Fibroblast of skin of abdomen (primary cell): ENCODE data around the gene EIF3F.
"Not testable (repeated sequence)": the region's sequence is repeated elsewhere in the genome, so short reads cannot be mapped to it uniquely, and the experiment has no call there.

Experiments used
- DNase-seq: peaks from one replicate; pipeline ENCODE4 v3.0.0-alpha.2; 2013

EIF3F gene

DNA sequence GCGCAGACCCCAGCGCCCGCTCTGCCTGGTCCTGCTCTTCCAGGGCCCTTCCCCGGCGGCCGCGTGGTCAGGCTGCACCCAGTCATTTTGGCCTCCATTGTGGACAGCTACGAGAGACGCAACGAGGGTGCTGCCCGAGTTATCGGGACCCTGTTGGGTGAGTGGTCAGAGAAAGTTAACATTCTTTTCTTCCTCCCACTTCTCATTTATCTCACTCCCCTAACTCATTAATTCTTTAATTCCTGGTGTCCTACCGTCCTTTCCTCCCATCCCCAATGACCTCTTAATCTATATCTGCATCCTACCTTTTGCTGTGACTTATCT is 385 bp downstream of the EIF3F start:
- not testable (repeated sequence) for DNase-seq

DNA sequence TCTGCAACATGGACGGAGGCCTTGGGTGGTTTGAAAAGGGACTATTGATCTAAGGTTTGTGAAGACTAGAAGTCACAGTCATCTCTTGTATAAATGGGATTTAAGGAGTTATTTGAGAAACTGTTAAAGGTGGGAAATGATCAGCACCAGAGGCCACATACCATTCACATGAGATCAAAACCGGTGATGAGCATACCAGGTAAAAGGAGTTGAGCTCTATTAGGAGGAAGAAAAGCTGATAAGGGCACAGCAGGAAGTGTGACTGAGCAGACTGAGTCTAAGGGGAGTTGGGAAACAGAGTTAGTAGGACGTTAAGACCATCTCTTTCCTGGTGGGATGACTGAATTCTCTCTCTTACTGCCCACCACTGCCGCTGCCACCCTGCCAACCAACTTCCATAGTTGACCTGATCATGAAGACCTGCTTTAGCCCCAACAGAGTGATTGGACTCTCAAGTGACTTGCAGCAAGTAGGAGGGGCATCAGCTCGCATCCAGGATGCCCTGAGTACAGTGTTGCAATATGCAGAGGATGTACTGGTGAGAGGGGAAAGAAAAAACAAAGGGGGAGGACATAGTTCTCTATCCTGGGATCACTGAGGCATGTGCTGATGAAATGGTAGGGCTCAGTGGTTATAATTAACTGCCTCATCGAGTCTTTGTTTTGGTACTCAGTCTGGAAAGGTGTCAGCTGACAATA is 7.6 kb downstream of the EIF3F start:
- no peak for DNase-seq

DNA sequence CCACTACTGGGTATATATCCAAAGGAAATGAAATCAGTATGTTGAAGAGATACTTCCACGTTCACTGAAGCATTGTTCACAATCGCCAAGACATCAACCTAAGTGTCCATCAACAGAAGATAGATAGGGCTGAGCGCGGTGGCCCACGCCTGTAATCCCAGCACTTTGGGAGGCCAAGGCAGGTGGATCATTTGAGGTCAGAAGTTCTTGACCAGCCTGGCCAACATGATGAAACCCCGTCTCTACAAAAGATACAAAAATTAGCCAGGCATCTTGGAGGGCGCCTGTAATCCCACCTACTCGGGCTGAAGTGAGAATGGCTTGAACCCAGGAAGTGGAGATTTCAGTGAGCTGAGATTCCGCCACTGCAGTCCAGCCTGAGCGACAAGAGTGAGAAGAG is 12.7 kb downstream of the EIF3F start:
- no peak for DNase-seq

DNA sequence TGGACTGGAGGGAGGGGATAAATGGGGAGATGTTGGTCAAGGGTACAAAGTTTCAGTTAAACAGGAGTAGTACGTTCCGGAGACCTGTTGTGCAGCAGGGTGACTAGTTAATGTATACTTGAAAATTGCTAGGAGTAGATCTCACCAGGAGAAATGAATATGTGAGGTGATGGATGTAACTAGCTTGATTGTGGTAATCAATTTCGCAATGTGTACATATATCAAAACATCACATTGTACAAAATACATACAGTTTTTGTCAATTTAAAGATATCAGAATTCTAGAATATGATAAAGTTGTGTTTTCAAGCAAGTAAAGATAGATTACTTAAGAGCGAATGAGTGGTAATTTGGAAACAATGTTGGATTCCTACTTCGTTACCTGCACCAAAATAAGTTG is 13.3 kb downstream of the EIF3F start:
- DNase-seq: no peak

DNA sequence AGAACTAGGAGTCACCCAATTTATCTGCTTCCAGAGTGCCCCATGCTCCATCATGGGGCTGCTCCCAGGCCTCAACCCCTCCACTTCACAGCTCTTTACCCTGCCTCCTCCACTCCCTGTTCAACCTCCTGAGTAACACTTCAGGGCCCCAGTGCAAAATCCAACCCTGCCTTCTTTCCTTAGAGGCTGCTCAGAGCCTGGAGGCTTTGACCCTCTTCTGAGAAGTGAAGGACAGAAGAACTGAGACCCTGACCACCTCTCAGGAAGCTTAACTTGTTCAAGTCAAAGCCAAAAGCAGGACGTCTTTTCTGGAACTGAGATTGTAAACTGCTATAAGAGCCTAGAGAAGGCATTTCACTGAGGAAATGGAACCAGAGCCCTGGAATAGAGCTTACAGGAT is 15.5 kb downstream of the EIF3F start:
- DNase-seq: no peak

DNA sequence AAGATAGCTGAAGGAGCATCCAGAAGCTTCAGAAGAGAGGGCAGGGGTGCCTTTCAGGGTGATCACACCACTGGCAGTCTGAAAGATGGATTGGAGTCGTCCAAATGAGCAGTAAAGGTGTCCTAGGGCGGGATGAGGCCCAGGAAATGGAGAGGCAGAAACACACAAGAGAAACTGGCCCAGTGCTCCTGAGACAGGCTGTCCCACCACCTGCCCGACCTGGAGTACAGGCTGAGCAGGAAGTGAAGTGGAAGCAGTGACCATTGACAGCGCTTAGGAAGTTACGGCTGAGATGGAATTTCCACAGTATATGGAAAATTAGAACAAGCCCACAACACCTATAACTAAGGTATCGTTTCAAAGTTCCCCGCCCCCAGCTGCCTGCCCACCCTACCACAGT is 16.1 kb downstream of the EIF3F start:
- no peak for DNase-seq

DNA sequence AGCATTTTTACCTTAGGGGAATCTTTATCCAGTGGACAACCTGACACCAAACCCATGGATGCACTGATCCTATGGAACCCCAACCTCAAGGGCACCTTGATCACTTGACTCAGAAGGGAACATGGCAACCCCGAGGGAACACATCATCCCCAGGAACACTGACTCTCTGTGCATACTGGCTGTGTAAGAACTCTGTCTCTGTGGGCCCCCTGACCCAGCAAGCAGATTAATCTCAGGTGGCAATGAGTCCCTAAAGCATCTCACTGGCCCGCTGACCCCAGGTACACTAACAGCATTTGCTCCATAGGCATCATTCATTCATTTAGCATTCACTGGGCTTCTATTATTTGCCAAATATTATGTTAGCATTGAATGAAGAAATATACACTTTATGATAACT is 16.9 kb downstream of the EIF3F start:
- no peak for DNase-seq

DNA sequence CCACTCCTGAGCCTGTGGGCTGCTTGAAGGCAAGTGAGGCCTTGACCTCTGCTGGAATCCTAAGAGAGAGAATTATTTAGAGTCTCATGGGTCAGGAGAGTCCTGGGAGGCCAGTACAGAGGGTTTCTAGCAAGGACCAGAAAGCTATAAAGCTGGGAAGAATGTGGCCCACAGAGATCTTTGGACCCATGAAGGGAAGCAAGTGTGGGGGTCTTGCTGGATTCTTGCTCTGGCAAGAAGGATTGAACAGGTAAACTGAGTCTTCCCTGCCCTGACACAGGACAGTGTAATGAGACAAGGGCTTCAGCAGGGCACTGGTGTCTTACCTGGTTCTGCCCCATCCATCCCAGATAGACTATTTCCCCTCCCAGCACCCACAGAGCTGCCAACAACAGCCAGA is 18.4 kb downstream of the EIF3F start:
- no peak for DNase-seq

DNA sequence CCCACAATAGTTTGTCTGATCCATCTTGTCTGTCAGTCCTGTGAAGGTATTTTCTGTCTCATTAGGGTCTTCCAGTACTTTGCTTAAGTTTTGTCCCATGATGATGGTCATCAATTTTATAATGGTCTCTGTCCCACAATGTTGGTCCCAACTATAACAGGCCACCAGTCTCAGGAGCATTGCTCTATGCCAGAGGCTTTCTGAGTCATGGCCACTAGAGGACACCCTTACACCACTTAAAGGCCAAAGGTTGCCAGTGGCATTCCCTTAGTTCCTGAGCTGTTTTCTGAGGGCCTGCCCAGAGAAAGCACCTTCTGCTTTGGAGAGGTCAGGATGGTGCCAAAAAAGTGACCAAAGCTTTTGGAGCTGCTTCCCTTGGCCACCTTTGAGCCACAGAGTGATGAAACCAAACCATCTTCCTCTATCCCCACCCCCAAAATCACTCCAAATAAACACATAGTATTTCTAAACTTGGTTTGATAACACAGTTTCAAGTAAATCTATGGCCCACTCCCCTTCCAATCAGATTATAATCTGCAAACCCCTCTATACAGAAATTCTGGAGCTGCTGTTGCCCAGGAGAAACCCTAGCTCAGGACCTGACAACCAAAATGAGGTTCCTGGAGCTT is 19.3 kb downstream of the EIF3F start:
- peak; percentile 64 for DNase-seq

DNA sequence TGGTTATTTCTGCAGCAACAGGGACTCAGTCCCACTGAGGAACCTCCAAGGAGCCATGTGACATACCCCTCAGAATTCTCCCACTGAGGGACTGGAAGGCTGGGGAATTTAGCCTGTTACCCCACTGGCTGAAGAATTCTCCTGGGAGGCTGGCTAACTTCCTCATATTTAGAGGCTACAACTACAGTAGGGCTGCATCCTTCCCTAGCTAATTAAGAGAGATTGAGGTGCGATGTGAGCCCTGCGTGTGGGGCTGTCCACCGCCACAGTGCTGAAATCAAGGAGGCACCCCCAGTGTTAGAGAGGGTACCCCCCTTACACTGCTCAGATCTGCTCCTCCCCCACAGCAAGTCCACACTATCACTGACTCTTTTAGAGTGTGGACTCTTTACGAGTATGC is 21.1 kb downstream of the EIF3F start:
- DNase-seq: no peak

DNA sequence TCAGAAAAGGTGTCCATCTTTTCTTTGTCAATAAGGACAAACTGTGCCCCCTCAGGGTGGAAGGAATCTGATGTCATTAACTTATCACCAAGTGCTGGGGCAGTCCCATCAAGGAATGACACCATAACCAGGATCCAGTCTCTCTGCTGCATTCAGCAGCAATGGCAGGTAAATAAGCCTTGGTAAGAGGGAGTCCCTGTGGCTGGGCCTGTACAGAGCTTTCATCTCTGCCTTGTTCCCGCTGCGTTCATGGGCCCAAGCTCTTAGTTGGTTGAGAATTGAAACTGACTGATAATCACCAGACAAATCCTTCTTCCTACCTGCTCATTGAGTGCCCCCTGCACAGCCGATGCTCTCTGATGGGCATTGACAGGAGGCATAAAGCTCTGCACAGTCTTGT is 22.7 kb downstream of the EIF3F start:
- no peak for DNase-seq

DNA sequence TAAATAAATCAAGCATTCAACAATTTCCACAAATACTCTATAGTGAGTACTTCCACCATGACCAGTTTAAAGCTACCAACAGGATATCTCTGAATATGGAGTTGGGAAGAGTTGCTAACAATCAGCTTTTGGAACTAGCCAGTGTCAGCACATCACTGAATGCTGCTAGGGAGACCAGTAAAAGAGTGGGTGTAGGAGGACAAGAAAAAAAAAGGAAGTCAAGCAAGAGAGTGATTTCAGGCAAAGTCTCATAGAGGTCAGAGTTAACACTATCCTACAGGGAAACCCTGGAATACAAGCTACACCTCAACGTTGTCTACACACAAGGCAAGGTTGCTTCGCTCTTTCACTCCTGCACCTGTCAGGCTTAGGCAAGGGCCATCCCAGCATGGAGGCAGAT is 24.2 kb downstream of the EIF3F start:
- DNase-seq: no peak

DNA sequence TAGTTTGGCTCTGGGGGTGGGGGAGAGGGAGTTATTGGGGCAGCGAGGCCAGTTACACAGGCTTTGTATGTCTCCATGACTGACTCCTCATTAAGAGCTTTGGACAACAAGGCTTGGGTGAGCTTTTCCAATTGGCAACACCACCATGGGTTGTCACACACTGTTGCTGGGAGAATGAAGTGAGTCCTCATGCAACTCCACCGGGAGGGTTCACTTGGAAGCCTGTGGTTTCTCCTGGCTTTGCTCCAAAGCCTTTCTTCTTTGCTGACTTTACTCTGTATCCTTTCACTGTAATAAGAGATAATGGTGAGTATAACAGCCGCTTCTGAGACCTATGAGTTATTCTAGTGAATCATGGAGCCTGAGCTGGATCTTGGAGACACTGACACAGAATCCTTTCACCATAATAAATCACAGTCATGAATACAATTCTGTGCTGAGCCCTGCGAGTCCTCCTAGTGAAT is 24.9 kb downstream of the EIF3F start:
- DNase-seq: peak; percentile 97

DNA sequence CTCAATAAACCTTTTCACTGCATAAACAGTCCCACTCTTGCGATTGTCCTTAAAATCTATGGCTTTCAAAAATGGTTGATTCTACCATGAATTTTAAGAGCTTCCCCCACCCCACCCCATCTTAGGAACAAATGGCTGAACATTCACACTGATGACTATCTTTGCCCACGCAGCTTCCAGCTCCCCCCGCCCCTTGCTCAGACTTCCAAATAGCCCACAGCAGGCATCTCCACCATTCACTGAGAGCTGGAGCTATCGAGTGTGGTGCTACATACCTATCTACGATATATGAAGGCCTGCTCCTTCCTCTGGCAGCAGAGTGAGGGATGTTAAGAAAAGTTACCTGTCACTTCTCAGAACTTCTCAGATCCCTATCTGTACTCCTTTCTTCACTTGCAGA is 26.7 kb downstream of the EIF3F start:
- DNase-seq: no peak

DNA sequence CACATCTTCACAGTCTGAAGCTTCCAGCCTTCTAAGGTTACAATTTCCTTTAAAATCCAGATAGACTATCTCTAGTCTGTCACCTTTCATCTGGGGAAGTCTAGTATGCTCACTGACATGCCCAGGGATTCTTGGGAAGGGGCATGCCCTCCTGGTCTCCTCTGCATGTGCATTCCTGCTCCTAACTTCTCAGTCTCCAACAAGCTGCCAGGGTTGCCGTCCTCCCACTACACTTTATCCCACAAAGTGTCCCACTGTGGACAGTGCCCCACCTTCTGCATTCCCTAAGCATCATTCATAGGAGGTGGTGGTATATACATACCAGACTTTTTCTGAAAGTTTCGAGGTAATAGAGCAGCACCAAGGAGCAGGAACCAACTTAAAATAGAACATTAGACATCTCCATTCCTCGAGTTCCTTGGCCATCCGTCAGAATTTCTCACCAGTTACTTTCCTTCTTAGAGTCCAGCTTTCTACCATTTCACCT is 28.7 kb downstream of the EIF3F start:
- peak; percentile 69 for DNase-seq

DNA sequence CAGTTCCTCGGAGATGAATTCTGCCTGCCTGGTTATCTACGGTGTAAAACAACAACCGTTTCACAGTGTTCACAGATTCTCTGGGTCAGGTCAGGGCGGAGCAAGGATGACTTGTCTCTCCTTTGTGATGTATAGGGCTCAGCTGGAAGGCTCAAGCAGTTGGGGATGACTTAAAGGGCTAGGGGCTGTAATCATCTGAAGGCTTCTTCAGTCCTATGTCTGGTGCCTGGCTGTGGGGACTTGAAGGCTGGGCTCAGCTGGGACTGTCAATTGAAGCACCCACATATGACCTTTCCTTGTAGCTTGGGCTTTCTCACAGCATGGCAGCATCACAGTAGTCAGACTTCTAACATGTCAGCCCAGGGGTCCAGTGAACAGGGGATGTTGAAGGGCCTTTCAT is 29.3 kb downstream of the EIF3F start:
- DNase-seq: no peak

DNA sequence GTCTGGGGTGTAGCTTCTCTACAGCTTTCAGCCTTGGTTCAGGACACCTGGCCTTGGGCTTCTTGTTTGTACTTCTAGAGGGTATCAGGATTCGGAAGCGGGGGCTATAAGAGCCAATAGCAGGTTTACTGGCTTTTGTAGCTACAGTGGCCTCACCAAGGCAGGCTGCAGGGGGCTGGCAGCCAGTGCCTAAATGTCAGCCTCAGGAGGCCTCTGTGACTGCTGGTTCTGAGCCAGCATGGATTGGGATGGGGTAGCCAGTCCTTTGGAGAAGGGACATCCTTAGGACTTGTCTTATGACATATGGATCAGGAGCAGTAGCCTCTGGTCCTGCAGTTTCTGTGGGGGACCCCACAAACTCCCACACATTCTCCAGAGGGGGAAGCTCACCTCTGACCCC is 29.9 kb downstream of the EIF3F start:
- DNase-seq: no peak

DNA sequence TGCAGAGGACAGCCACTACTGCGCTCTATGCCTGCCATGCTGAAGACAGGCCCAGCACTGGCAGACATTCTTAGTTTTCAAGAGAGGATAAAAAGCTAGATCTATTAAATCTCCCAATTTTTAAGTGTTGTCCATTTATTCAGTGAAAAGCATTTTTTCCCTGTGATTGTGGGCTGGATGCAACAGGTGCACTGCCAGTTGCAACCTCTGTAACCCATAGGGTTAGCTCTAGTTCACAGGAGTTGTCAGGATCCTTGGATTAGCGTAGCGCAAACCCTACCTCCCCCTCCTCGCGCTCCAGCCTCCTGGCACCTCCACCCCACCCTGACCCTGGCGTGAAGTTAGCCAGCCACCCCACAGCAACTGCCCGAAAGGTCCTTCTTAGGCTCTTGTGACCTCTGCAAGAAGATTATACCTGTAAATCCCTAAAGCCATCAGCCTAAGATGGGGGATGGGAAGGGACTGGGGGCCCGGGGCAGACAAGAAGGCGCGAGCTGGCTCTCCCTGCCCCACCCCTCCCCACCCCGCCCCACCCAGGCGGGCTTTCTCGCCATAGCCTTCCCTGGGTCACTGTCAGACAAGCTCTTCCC is 30.9 kb downstream of the EIF3F start:
- no peak for DNase-seq

DNA sequence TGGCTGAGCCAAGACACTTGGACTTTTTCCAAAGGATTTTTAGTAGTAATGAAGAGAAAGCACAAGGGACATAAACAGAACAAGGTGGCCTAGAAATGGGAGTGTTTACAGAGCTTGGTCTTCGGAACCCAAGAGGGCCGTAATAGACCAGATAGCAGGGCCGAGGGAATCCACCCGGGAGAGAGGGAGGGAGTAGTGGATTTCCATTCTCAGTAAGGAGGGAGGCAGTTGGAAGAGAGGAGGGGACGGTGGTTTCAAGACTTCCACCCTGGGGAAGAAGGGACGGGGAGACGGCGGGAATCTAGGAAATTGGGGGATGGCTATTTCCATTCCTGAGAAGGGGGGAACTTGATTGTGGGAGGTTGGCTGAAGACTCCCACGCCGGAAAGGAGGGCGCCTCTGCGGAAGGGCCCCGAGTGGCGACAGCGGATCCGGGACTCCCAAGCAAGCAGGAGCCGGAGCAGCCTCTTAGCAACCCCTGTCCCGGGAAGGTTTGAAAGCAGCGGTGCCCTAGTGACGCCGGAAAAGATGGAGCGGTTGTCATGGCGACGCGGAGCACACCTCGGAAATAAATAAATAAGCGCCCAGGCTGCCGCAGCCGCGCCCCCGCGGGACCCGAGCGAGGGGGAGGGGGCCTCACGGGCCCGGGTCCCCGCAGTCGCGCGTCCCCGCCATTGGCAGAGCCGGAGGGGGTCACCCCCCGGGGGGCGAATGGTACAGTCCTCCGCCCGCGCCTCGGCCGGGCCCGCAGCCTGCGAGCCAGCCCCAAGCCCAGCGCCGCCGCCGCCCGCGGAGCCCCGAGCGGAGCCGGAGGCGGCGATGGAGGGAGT is 31.6 kb downstream of the EIF3F start:
- peak; percentile 70 for DNase-seq

DNA sequence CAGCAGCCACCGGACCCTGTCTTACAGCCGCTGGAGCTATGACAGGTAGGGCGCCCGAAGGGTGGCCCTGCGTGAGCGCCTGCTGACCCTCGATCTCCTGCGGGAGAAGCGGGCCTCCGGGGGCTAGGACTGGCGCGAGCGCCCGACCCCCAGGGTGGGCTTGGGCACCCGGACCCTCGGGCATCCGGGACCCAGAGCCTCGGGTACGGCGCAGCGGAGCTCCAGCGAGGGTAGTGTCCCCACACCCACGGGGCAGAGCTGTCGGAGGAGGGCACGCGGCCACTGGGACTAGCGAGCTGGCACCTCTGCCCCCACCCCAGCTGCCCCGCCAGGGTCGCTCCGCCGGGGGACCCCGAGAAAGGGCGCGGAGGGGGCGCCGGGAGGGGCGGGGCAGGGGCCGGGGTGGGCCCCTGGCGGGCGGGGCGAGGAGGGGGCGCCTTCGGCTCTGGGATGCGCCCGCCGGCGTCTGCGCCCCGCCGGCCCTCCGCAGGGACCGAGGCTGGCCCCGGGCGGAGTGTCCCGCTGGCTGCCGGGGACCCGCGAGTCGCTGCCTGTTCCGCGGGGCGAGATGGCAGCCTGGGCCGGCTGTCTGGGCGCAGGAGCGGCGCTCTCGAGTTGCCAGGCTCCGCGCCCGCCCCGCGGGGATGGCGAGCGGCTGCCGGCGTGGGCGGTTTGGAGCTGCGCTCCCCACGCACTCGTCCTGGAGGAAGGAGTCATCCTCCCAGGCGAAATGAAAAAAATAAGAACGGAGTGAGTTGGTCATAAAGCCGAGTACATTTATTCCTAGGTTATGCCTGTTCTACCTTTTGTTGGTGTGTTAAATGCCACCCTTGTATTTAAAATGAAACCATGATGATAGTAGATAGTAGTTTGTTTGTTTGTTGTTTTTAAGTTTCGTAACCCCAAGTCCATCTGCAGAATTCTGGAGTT is 32.4 kb downstream of the EIF3F start:
- DNase-seq: peak; percentile 10

DNA sequence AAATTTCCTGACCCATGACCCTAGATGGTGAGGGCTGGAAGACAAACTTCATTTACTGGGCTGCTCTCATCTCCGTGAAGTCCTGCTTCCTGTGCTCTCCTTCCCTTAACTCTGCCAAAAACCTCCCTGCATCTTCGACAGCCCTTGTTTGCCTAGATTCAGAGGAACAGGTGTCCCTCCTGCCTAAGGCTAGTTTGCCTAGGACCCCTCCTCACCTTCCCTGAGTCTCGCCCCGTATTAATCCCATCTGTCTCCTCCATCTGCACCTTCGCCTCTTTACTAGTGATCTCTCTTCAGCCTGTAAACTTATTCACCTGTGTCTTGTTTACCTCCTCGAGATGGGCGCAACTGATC is 33.1 kb downstream of the EIF3F start:
- no peak for DNase-seq

DNA sequence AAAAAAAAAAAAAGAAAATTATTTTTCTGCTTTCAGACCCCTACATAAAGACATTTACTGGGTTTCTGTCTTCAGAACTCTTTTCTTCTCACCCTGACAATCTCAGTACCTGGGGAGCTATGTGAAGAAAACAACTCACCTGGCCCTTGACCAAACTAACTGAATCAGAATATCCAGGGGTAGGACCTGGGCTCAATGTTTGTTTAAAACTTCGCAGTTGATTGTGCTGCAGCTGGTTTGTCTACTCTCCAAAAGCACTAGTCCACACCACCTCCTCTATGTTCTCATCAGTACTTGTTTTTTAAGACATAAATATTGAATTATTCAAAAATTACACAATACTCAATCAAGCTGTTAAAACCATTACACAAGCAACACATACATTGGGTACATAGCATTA is 34.8 kb downstream of the EIF3F start:
- no peak for DNase-seq
